ENCODE results near the gene HADHB. TPM values are rescaled to one million over a fixed set of nuclear protein-coding genes. Genes with fewer than 3 reads are reported as not detected.

Gene HADHB
- total and polyA plus RNA-seq, 8 donors = 120 to 150 (median 131) TPM

GRCh38 chr2:26241928-26242436 is 2.8 kb upstream of the HADHB start:
- no peak for DNase-seq
- Histone ChIP-seq H3K4me3 (peak overlapping the region in 1 of 2 donors; percentile 68), H3K27ac (no peak overlapping the region), H3K36me3 (peaks cover 0 to 18% of the 10 kb centered on the region in 2 donors), H3K9me3 (no peaks in the 10 kb centered on the region), H3K27me3 (no peaks in the 10 kb centered on the region), H3K4me1 (peaks cover 14 to 70% of the 10 kb centered on the region in 2 donors)
- intact Hi-C loops (cut with DNase I) = loop anchor here in 1 of 2 donors (10.0 kb wide), 1 partner anchor 53 kb away; no protein-coding TSS in a partner anchor
- TF ChIP-seq CTCF (IDR thresholded peaks at IDR 0.05) = no peak
- no peak for ATAC-seq

GRCh38 chr2:26243470-26244308 is 1.1 kb upstream of the HADHB start:
- peak; percentile 5 for ATAC-seq
- H3K36me3 ChIP-seq = peaks cover 0 to under 1% of the 10 kb centered on the region in 2 donors
- peak in 2 of 4 donors; percentile 41 to 51 for DNase-seq
- H3K4me3 ChIP-seq = peak overlapping the region; percentile 68 to 80
- peak overlapping the region; percentile 98 to 99 for H3K27ac ChIP-seq
- TF ChIP-seq CTCF (IDR thresholded peaks at IDR 0.05) = no peak
- H3K27me3 ChIP-seq = no peaks in the 10 kb centered on the region
- no peaks in the 10 kb centered on the region for H3K9me3 ChIP-seq
- intact Hi-C loops (cut with DNase I) = loop anchor here in 1 of 2 donors (10.0 kb wide), 1 partner anchor 51 kb away; no protein-coding TSS in a partner anchor
- H3K4me1 ChIP-seq = peaks cover 14 to 84% of the 10 kb centered on the region in 2 donors

GRCh38 chr2:26245231-26245732 is 543 bp downstream of the HADHB start:
- H3K9me3 ChIP-seq = no peaks in the 10 kb centered on the region
- peaks cover 14 to 72% of the 10 kb centered on the region in 2 donors for H3K4me1 ChIP-seq
- intact Hi-C loops (cut with DNase I) = loop anchor here in 1 of 2 donors (10.0 kb wide), 1 partner anchor 50 kb away; no protein-coding TSS in a partner anchor
- H3K4me3 ChIP-seq = peak overlapping the region; percentile 68 to 80
- no peak for TF ChIP-seq CTCF (IDR thresholded peaks at IDR 0.05)
- no peaks in the 10 kb centered on the region for H3K27me3 ChIP-seq
- H3K27ac ChIP-seq = peak overlapping the region; percentile 98 to 99
- ATAC-seq = peak; percentile 45
- DNase-seq = no peak
- no peaks in the 10 kb centered on the region for H3K36me3 ChIP-seq

- Histone ChIP-seq H3K36me3 (no peaks in the 10 kb centered on the region), H3K4me3 (peak overlapping the region; percentile 68 to 80), H3K4me1 (peaks cover 14 to 67% of the 10 kb centered on the region in 2 donors), H3K27me3 (no peaks in the 10 kb centered on the region), H3K9me3 (no peaks in the 10 kb centered on the region), H3K27ac (peak overlapping the region; percentile 98 to 99)
- peak; percentile 7 for ATAC-seq
- TF ChIP-seq CTCF (IDR thresholded peaks at IDR 0.05) = no peak
- no peak for DNase-seq
- intact Hi-C loops (cut with DNase I) = loop anchor here in 1 of 2 donors (10.0 kb wide), 1 partner anchor 49 kb away; no protein-coding TSS in a partner anchor
These were observed 1.1 kb downstream of the HADHB start for GRCh38 chr2:26245810-26246209.

- peaks cover 14 to 57% of the 10 kb centered on the region in 2 donors for H3K4me1 ChIP-seq
- no peak for TF ChIP-seq CTCF (IDR thresholded peaks at IDR 0.05)
- H3K27me3 ChIP-seq = no peaks in the 10 kb centered on the region
- ATAC-seq (no peak), DNase-seq (no peak)
- H3K4me3 ChIP-seq = peak overlapping the region in 1 of 2 donors; percentile 68
- no peaks in the 10 kb centered on the region for H3K36me3 ChIP-seq
- H3K9me3 ChIP-seq = no peaks in the 10 kb centered on the region
- intact Hi-C loops (cut with DNase I) = loop anchor here in 1 of 2 donors (10.0 kb wide), 1 partner anchor 48 kb away; no protein-coding TSS in a partner anchor
- no peak overlapping the region for H3K27ac ChIP-seq
These were observed 2.1 kb downstream of the HADHB start for GRCh38 chr2:26246818-26247217.

Measured in left lung (tissue), 10 donors.